Skeletal muscle satellite cell (primary cell): ENCODE data around the gene DSCAM.

Experiments
- H3K27me3 ChIP-seq: 2 replicates; pipeline ENCODE4 v1.7.0; 2013; ENCODE audit warnings: low read length; ENCODE audit not compliant: control insufficient read depth, insufficient read depth
- H3K36me3 ChIP-seq: 2 replicates; pipeline ENCODE4 v1.7.0; 2013; ENCODE audit warnings: mild to moderate bottlenecking, control low read depth, low read length; ENCODE audit not compliant: insufficient read depth
- H3K4me1 ChIP-seq: 2 replicates; pipeline ENCODE4 v1.7.0; 2013; ENCODE audit warnings: low read length; ENCODE audit not compliant: control insufficient read depth, insufficient read depth
- H3K4me2 ChIP-seq: 2 replicates; pipeline ENCODE4 v1.7.0; 2013; ENCODE audit warnings: mild to moderate bottlenecking, low read length
- H3K4me3 ChIP-seq: 2 replicates; pipeline ENCODE4 v1.7.0; 2013; ENCODE audit warnings: low read length
- H3K9ac ChIP-seq: 2 replicates; pipeline ENCODE4 v1.7.0; 2013; ENCODE audit warnings: mild to moderate bottlenecking, low read depth, low read length, moderate library complexity
- H3K9me3 ChIP-seq: replicated peaks from 2 replicates; pipeline ENCODE4 v1.7.0; 2013; ENCODE audit warnings: mild to moderate bottlenecking, control low read depth, low read length

The DSCAM gene

GRCh38 chr21:40152476-40152875, 694.5 kb downstream of the DSCAM start:
- Histone ChIP-seq H3K4me3 (no peak overlapping the region), H3K27me3 (no peaks in the 10 kb centered on the region), H3K9me3 (peaks cover 21% of the 10 kb centered on the region), H3K4me1 (no peaks in the 10 kb centered on the region), H3K36me3 (no peaks in the 10 kb centered on the region), H3K9ac (no peak overlapping the region), H3K4me2 (no peak overlapping the region)

- no peak overlapping the region for H3K4me2 ChIP-seq
- no peaks in the 10 kb centered on the region for H3K4me1 ChIP-seq
- no peak overlapping the region for H3K4me3 ChIP-seq
- no peaks in the 10 kb centered on the region for H3K27me3 ChIP-seq
- H3K9ac ChIP-seq: no peak overlapping the region
- no peaks in the 10 kb centered on the region for H3K36me3 ChIP-seq
- peaks cover 18% of the 10 kb centered on the region for H3K9me3 ChIP-seq
These were observed 695.3 kb downstream of the DSCAM start for GRCh38 chr21:40151611-40152010.

GRCh38 chr21:40146216-40146837, 700.6 kb downstream of the DSCAM start:
- Histone ChIP-seq H3K4me2 (no peak overlapping the region), H3K36me3 (no peaks in the 10 kb centered on the region), H3K9ac (no peak overlapping the region), H3K9me3 (no peaks in the 10 kb centered on the region), H3K4me1 (no peaks in the 10 kb centered on the region), H3K27me3 (no peaks in the 10 kb centered on the region), H3K4me3 (no peak overlapping the region)

GRCh38 chr21:40143822-40144525, 703.0 kb downstream of the DSCAM start:
- Histone ChIP-seq H3K27me3 (no peaks in the 10 kb centered on the region), H3K36me3 (no peaks in the 10 kb centered on the region), H3K9ac (no peak overlapping the region), H3K4me2 (no peak overlapping the region), H3K4me3 (no peak overlapping the region), H3K9me3 (peaks cover 7% of the 10 kb centered on the region), H3K4me1 (no peaks in the 10 kb centered on the region)

- H3K9ac ChIP-seq: no peak overlapping the region
- H3K4me3 ChIP-seq: no peak overlapping the region
- no peaks in the 10 kb centered on the region for H3K4me1 ChIP-seq
- H3K9me3 ChIP-seq: peaks cover 7% of the 10 kb centered on the region
- H3K27me3 ChIP-seq: no peaks in the 10 kb centered on the region
- H3K4me2 ChIP-seq: no peak overlapping the region
- no peaks in the 10 kb centered on the region for H3K36me3 ChIP-seq
These were observed 705.3 kb downstream of the DSCAM start for GRCh38 chr21:40141621-40142020.

GRCh38 chr21:40140675-40141074, 706.3 kb downstream of the DSCAM start:
- Histone ChIP-seq H3K27me3 (no peaks in the 10 kb centered on the region), H3K4me1 (no peaks in the 10 kb centered on the region), H3K36me3 (no peaks in the 10 kb centered on the region), H3K9me3 (peaks cover 7% of the 10 kb centered on the region), H3K4me2 (no peak overlapping the region), H3K9ac (no peak overlapping the region), H3K4me3 (no peak overlapping the region)

GRCh38 chr21:40139636-40140035, 707.3 kb downstream of the DSCAM start:
- Histone ChIP-seq H3K36me3 (no peaks in the 10 kb centered on the region), H3K9me3 (peaks cover 14% of the 10 kb centered on the region)

GRCh38 chr21:40136571-40136970, 710.4 kb downstream of the DSCAM start:
- Histone ChIP-seq H3K9ac (no peak overlapping the region), H3K4me3 (no peak overlapping the region), H3K4me1 (no peaks in the 10 kb centered on the region), H3K4me2 (no peak overlapping the region), H3K27me3 (no peaks in the 10 kb centered on the region), H3K9me3 (peaks cover 24% of the 10 kb centered on the region), H3K36me3 (no peaks in the 10 kb centered on the region)

More at GRCh38 chr21:40139636-40140035, 707.3 kb downstream of the DSCAM start:
- Histone ChIP-seq H3K27me3 (no peaks in the 10 kb centered on the region), H3K4me2 (no peak overlapping the region), H3K9ac (no peak overlapping the region), H3K4me3 (no peak overlapping the region), H3K4me1 (no peaks in the 10 kb centered on the region)

- Histone ChIP-seq H3K27me3 (no peaks in the 10 kb centered on the region), H3K4me2 (no peak overlapping the region), H3K36me3 (no peaks in the 10 kb centered on the region), H3K9me3 (peaks cover 31% of the 10 kb centered on the region), H3K4me1 (no peaks in the 10 kb centered on the region), H3K4me3 (no peak overlapping the region), H3K9ac (no peak overlapping the region)
These were observed 712.0 kb downstream of the DSCAM start for GRCh38 chr21:40134731-40135492.

- H3K4me1 ChIP-seq: no peaks in the 10 kb centered on the region
These were observed 716.5 kb downstream of the DSCAM start for GRCh38 chr21:40130476-40130875.

GRCh38 chr21:40129809-40130208, 717.1 kb downstream of the DSCAM start:
- Histone ChIP-seq H3K27me3 (no peaks in the 10 kb centered on the region), H3K4me1 (no peaks in the 10 kb centered on the region), H3K9ac (no peak overlapping the region), H3K36me3 (no peaks in the 10 kb centered on the region), H3K4me2 (no peak overlapping the region), H3K4me3 (no peak overlapping the region), H3K9me3 (peaks cover 30% of the 10 kb centered on the region)

More at GRCh38 chr21:40130476-40130875, 716.5 kb downstream of the DSCAM start:
- Histone ChIP-seq H3K27me3 (no peaks in the 10 kb centered on the region), H3K9me3 (peaks cover 36% of the 10 kb centered on the region), H3K4me3 (no peak overlapping the region), H3K36me3 (no peaks in the 10 kb centered on the region), H3K4me2 (no peak overlapping the region), H3K9ac (no peak overlapping the region)
